ENCODE measurements around the gene PEAK1.
"Not testable (repeated sequence)": the region's sequence is repeated elsewhere in the genome, so short reads cannot be mapped to it uniquely, and the experiment has no call there.

PEAK1 gene

DNA sequence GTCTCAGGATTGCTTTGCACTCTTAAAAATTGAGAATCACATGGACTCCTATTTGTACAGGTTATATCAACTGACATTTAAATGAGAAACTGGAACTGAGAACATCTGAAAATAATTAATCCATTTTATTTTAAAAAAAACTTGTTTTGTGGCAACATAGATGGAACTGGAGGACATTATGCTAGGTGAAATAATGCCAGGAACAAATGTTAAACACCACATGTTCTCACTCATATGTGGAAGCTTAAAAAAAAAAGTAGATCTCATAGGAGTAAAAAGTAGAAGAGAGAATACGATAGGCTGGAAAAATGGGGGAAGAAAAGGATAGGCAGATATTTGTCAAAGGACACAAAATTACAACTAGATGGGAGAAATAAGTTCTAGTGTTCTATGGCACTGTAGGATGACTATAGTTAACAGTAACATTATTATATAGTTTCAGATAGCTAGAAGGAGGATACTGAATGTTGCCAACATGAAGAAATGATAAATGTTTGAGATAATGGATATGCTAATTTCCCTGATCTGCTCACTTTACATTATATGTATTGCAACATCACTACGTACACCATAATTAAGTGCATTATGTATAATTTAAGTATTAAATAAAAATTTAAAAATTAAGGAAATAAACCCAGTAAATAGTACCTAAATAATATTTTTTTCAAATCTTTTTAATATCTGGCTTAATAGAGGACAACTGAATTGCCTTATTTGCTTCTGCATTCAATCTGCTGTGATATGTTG is 248.5 kb downstream of the PEAK1 start:
- no peak for DNase-seq

DNA sequence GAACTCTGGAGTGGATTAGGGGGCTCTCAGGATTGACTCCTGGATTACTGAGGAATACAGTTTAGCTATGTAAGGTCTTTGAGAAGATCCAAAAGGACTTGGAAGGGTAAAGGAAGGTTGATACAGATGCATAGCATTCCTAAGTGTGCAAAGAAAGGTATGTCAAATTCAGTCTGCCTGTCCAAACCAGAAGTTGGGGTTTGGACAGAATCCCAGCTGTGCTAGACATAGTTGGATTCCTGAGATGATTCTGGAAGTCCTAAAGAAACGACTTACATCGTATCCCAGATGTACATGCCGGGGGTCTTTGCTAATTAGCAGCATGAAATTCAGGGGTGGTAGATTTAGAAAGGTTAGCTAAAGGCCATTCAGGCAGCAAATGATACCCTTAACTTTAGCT is 251.3 kb downstream of the PEAK1 start:
- DNase-seq, result no peak

DNA sequence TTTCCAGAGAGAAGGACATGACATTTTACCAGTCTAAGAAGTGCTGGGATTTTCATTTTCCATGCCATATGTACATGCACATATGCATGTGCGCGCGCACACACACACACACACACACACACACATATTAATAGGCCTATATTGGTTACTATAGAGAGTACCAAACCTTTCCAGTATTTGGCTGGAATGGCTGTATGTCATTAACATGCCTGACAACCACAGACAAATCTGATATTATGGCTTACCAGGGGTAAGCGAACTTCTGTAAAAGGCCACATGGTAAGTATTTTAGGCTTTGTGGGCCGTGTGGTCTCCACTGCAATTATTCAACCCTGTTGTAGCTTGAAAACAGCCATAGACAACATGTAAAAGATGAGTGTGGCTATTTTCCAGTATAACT is 251.8 kb downstream of the PEAK1 start:
- no peak for DNase-seq

DNA sequence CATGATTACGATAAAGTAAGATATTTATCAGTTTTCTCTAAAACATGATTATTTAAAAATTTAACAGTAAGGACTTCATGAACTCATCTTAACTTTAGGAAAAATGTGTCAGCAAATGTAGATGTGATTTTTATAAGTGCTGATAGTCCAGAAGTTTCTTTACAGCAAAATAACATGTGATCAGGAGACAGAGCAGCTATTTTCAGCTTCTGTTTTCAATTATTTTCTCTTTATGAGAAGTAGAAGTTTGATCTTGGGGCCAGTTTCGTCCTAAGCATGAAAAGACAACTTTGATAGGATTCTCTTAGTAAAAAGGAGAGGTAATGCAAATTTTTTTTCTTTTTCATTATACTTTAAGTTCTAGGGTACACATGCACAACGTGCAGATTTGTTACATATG is 252.5 kb downstream of the PEAK1 start:
- no peak for DNase-seq

DNA sequence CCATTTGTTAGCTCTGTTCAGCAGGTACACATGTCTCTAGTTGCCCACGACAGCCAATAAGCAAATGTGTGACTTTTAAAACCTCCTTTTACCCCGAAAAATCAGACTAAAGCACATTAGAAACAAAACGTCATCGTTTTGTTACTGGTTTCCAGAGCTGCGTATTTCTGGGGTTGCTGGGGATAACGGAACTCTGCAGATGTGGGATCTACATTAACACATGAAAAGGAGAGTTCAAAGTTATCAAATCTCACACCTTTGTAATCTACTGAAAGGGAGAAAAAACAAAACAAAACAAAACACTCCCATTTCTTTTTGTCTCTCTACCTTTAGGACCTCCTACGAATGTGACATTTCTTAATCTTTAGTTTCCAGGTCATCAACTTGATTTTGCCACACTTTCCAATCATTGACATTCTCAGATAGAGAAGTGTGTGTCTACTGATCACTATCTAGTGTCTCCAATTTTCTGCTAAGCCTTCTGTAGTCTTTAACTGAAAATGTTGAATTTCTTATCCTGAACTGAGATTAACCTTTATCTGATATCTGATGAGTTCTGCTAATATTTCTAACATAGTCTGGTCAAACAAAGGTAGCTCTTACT is 256.0 kb downstream of the PEAK1 start:
- no peak for DNase-seq

DNA sequence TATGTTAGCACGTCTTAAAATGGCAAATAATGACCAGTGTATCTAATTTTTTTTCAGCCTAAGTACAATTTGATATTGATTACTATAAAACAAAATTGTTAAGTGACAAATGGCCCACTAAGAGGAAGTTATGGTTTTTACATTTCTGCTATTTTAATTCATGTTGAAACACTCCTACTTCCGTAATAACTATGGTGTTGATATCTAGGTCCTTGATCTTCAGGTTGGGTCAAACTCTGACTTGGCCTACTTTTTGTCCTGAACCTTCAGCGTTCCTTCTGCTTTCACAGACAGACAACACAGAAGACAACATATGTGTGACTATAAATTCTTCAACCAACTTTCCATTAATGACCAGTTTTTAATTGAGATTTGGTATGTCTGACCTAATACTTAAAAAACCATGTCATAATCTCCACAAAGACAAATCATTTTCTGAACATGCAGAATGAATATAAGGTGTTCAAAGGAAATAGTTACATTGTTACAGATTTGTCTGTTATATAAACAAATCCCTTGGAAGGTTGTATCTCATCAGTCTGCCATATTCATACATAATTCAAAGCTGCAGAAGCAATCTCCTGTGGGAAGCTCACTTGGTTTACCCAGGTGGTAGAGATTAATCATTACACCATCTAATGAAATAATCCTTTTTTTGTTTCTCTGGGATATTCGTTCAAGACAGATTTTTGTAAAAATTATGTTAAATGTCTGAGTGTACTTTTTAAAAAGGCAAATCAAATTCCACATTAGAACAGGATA is 256.9 kb downstream of the PEAK1 start:
- no peak for DNase-seq

DNA sequence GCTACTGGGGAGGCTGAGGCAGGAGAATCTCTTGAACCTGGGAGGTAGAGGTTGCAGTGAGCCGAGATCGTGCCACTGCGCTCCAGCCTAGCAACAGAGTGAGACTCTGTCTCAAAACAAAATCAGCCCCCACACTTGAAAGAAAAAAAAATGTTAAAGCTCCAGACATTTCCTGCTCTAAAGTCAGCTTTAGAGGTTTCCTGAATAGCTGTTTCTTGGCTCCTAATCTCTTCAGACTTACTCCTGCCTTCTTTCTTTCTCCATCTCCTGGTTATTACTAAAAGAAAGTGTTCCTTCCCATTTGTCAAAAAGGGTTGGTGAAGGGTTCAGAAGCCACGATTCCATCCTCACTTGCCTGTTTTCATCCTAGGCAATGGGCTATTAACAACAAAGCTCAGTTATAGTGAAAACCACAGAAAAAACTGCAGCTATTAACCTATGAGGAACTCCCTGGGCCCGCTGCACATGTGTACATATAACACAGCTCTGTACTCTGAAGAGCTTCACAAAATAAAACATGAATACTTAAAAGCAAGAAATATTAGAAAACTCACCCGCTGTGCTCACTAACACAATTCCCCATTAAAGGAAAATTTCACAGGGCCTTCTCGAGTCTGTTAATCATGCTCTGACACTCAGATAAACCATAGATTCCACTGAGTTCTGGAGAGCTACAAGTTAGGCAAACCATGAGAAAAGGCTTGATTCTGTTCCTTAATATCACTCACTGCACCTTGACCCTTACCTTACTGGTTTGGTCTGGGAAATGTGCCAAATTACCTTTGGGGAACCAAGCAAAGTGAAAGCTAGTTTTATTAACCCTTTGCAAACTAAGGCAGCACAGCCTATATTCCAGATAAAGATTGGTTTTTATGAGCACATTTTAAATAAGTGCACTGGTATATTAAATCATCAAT is 259.1 kb downstream of the PEAK1 start:
- DNase-seq, result no peak

DNA sequence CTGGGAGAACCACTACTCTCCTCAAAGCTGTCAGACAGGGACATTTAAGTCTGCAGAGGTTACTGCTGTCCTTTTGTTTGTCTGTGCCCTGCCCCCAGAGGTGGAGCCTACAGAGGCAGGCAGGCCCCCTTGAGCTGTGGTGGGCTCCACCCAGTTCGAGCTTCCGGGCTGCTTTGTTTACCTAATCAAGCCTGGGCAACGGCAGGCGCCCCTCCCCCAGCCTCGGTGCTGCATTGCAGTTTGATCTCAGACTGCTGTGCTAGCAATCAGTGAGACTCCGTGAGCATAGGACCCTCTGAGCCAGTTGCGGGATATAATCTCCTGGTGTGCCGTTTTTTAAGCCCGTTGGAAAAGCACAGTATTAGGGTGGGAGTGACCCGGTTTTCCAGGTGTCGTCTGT is 263.9 kb downstream of the PEAK1 start:
- not testable (repeated sequence) for DNase-seq

DNA sequence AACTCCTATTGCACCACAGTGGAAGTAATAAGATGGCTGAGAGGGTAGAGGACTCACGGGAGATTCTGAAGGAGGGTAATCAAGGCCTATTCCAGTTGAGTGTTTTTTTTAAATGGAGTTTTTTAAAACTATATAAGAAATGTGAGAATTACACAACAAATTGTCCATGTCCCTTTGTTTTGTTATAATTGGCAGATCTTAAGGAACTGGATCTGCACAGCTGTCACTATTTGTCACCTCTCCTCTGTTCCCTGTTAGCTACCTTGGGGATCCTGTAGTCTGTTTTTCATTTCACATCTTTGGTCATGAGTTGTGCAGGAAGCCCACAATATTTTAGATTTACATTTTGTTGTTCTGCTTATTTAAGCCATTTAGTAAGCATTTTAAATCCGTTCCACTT is 271.7 kb downstream of the PEAK1 start:
- no peak for DNase-seq

DNA sequence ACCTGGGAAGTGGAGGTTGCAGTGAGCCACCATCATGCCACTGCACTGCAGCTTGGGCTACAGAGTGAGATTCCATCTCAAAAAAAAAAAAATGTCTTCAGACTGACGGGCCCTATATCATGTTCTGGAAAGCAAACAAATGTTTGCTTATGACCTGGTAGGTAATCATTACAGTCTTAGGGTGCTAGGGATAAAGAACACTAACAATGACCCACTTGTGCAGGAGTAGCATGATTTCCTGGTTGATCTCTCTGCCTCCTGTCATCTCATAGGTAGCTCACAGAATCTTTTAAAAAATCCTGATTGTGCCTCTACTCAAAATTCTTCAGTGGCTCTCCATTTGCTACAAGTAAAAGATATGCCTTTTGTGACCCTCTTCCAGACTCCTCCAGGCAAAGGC is 274.5 kb downstream of the PEAK1 start:
- no peak for DNase-seq

DNA sequence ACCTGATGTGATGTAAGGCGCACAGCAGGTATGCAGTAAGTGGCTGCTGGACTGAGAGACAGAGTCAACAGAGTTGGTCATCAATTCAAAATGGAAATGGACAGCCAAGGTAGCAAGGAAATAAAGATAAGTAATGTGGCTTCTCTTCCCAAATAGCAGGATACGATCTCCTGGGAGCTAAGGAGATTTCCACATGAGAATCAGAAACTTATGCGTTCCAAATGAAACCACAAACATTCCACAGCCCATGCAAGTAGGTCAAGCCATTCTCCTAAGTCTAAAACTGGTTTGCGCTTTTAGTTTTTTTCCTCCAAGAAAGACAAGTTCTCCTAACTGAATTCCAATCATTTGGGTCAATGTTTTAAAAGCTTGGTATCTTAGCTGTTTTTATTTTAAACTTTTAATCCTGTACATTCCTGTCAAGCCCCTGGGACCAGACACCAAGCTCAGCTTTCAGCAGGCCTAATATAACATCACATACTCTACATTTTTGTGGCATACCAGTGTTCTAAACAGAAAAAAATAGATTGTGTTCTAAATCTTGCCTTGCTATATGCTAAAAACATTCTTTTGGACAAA is 275.3 kb downstream of the PEAK1 start:
- DNase-seq, result no peak

DNA sequence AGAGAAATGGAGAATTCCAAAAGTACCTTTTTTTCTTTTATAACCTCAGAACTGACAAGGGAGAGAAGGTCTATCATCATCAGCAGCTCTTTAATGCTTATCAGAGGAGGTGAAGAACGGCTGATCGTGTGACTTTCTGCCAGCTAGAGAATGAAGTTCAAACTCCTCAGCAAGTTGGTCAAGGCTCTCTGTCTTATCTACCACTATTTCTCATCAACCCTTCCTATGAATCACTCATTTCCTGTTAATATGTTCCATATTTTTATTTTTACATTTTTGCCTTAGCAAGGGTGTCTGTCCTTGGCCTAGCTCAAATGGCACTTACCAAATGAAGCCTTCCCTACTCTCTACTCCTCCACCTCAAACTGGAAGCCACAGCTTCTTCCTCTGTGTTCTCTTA is 275.9 kb downstream of the PEAK1 start:
- DNase-seq, result no peak

DNA sequence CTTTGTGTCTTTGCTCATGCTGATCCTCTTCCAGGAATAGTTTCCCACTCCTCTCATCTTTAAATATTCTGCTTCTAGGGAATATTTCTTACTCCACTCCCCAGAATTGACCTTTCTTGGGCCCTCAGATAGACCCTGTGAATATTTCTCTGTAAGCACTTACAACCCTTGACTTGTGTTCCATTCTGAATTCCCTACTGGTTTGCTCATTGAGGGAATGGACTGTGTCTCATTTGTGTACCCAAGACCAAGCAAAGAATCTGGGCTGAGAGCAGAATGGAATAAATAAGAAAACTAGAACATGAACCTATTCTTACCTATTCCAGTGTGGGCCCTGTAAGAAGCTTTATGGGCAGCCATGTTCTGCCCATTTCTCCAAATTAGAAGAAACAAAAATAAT is 276.3 kb downstream of the PEAK1 start:
- DNase-seq, result no peak

DNA sequence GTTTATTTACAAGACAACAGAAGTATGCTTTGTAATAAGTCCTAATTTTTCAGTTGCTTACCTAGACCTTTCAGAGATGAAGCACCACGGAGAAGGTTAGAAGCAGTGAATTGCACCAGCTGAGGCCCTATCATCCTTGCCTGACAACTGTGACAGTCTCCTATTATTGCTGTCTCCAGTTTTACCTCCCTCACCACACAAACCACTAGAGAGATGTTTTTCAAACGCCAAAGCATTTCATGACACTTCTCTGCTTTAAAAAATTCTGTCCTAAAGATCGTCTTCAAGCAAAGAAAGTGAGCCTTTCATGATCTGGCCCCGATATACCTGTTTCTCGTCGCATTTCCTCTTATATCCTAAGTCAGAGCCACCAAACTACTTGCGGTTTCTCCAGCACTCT is 276.7 kb downstream of the PEAK1 start:
- no peak for DNase-seq

DNA sequence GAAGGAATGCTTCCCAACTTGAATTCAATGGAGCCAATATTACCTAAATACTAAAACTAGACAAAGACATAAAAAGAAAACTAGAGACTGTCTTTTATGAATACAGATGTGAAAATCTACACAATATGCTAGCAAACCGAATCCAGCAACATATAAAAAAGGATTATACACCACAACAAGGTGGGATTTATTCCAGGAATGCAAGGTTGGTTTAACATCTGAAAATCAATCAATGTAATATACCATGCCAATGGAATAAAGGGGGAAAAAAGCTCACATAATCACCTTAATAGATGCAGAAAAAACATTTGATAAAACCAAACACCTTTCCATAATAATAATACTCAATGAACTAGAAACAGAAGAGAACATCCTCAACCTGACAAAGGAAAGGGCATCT is 279.7 kb downstream of the PEAK1 start:
- DNase-seq, result no peak

DNA sequence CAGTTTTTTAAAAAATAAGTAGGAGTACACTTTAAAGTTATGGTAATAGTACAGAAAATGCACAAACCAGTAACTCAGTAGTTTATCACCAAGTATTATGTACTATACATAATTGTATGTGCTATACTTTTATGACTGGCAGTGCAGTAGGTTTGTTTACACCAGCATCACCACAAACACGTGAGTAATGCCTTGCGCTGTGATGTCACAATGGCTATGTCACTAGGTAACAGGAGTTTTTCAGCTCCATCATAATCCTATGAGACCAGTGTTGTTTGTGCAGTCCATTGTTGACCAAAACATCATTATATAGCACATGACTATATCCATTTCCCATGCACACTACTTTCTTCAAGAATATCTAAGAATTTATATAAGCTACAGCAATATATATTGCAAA is 280.6 kb downstream of the PEAK1 start:
- no peak for DNase-seq

DNA sequence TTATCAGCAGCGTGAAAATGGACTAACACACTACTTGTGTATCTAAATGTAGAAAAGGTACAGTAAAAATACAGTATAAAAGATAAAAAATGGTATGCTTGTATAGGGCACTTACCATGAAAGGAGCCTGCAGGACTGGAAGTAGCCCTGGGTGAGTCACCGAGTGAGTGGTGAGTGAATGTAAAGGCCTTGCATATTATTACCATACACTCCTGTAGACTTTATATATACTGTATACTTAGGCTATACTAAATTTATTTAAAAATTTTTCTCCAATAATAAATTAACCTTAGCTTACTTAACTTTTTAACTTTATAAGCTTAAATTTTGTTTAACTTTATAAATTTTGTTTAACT is 281.8 kb downstream of the PEAK1 start:
- no peak for DNase-seq

DNA sequence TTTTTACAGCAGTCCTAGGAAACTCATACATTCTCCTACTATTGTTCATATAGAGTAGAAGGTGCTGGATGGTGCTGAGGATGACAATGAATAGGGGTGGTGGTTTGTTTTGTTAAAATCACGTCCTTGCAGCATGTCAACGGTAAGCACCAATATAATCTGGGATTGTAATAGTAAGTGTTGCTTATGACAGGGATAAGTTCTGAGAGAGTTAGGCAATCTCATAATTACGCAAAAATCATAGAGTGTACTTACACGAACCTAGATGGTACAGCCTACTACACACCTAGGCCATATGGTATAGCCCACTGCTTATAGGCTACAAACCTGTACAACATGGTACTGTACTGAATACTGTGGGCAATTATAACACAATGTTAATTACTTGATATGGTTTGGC is 284.7 kb downstream of the PEAK1 start:
- DNase-seq, result no peak

DNA sequence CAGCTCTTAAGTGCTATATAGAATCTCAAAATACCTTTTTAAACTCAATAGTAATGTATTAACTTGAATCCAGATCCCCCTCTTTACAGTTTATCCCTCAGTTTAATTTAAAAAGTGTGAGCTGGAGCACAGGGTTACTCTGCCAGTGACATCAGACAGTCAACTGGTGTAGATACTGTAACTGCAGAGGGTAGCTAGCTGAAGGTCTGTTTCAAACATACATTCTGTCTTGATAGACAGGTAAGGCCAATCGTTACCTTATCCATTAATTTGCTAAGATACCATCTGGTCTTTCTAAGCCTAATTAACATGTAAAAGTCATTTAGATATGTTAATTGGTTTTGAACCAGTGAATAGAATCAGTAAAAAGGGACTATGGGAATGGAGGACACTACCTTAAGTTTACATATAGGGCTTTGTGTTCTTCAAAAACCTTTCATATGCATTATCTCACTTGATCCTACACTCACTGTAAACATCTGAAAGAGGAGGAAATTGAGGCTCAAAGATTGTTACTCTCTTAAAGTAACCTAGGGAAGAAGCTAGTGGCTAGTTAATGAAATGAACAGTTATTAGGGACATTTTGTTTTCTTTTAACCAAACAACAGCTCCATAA is 289.5 kb downstream of the PEAK1 start:
- DNase-seq, result no peak

DNA sequence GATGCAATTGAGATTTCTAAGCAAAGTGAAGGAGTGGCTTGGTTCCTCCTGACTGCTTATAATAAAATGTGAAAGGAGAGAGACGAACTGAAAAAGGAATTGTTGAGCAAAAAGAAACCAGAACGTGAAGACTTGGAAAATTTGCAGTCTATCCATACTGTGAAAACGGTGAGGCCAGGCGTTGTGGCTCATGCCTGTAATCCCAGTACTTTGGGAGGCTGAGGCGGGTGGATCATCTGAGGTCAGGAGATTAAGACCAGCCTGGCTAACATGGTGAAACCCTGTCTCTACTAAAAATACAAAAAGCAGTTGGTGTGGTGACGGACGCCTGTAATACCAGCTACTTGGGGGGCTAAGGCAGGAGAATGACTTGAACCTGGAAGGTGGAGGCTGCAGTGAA is 292.3 kb downstream of the PEAK1 start:
- DNase-seq, result no peak

DNA sequence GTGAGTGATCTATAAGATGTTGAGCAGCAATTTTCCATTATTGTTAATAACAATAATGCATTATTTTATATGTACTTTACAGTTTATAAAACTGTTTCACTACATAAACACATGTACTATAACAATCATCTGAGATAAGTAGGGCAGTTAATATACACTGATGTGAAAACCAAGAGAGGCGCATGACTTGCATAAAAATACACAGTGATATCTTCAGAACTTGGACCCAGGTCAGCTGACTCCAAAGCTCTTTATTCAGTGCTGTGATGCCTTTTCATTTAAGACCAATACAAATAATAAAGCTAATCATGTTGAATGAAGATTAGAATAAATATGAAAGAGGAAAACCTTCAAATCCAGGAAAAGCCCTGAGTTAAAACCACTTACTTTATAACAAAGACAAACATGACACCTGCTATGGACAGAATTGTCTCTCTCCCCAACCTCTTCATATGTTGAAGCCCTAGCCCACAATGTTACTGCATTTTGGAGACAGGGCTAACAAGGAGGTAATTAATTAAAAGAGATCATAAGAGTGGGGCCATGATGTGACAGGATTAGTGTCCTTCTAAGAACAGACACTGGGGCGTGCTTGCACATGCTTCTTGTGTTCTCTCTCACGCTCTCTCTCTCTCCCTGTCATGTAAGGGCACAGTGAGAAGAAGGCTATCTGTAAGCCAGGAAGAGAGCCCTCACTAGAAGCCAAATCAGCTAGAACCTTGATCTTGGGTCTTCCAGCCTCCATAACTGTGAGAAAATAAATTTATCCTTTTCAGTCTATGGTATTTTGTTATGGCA is 293.2 kb downstream of the PEAK1 start:
- no peak for DNase-seq

DNA sequence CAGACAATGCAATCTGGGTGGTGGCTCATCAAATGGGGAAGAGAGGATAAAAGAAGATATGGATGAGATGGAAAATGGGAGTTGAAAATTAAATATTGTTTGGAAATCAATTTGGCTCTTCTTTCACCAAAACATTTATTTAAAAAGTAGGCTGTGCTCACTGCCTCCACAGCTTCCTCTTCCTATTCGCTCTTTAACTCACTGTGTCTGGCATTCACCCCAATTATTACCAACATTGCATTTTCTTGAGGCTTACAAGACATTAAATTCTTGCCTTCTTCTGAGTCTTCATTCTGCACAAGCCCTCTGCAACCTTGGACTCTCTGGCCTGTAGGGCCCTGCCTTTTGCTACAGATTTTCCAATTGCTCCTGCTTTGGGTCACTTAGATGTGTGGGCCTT is 296.1 kb downstream of the PEAK1 start:
- DNase-seq, result no peak
